ENCODE measurements around the gene CHIC2. TPM values are rescaled to one million over a fixed set of nuclear protein-coding genes. Genes with fewer than 3 reads are reported as not detected.

The CHIC2 gene
- total and polyA plus RNA-seq, 2 of the 4 experiments (the other 2 are of a cell fraction): 20.4 to 26.3 TPM

GRCh38 chr4:54099748-54100574 lies 35.6 kb upstream of the CHIC2 start, which contains the start of gene GSX2:
Gene GSX2 (plus strand): TSS chr4:54100163. CDS start chr4:54100345, 182 bp downstream.
- Histone ChIP-seq H2BK15ac (ENCODE audit: low read depth, low read length) (no peak within 1 kb of the TSS), H3K4ac (ENCODE audit: low read depth, low read length) (peak within 1 kb of the TSS; percentile 10; the same call in 1 of the 2 replicates), H3K79me1 (ENCODE audit: low read depth in 1 of 2, low read length in 2 of 2) (no peaks in the 10 kb centered on the region), H3K18ac (ENCODE audit: low read depth, low read length) (no peak within 1 kb of the TSS), H3K9me3 (ENCODE audit: control insufficient read depth, insufficient read depth, low read length) (no peaks in the 10 kb centered on the region), H3K4me2 (ENCODE audit: low read depth, low read length) (peak within 1 kb of the TSS; percentile 59), H3K23ac (ENCODE audit: low read depth, low read length) (peak within 1 kb of the TSS; percentile 66), H2BK20ac (ENCODE audit: low read depth, low read length) (no peak within 1 kb of the TSS; the same call in 1 of the 2 replicates), H3K36me3 (ENCODE audit: control insufficient read depth, insufficient read depth, low read length) (no peaks in the 10 kb centered on the region), H3K27me3 (ENCODE audit: control insufficient read depth, insufficient read depth, low read length) (peaks cover 65% of the 10 kb centered on the region), H2BK120ac (ENCODE audit: low read depth, low read length) (no peak within 1 kb of the TSS), H4K8ac (ENCODE audit: low read depth in 2 of 2, low read length in 2 of 2) (no peak within 1 kb of the TSS), H4K20me1 (ENCODE audit: insufficient read depth, low read length) (no peaks in the 10 kb centered on the region), H3K27ac (ENCODE audit: insufficient read depth, low read length) (no peak within 1 kb of the TSS), H3K4me1 (ENCODE audit: control insufficient read depth, insufficient read depth, low read length) (no peaks in the 10 kb centered on the region), H4K5ac (ENCODE audit: low read depth, low read length) (no peak within 1 kb of the TSS), H2AK9ac (replicated peaks; ENCODE audit: low read depth, low read length, poor library complexity) (peak within 1 kb of the TSS; percentile 37), H2AFZ (replicated peaks; ENCODE audit: low read length, poor library complexity) (peak within 1 kb of the TSS; percentile 88), H3K4me3 (ENCODE audit: insufficient read depth, low read depth, low read length) (peak within 1 kb of the TSS; percentile 40), H2AK5ac (ENCODE audit: low read depth, low read length) (peak within 1 kb of the TSS; percentile 37; the same call in 1 of the 2 replicates), H2BK5ac (ENCODE audit: low read depth, low read length, poor library complexity, severe bottlenecking) (no peak within 1 kb of the TSS), H4K91ac (ENCODE audit: insufficient read depth, low read depth, low read length) (no peak within 1 kb of the TSS), H3K56ac (ENCODE audit: extremely low read depth, insufficient read depth, low read length) (no peak within 1 kb of the TSS), H3K9me1 (ENCODE audit: insufficient read depth, low read length) (peaks cover 9% of the 10 kb centered on the region; the same call in 1 of the 2 replicates), H3K14ac (replicated peaks; ENCODE audit: low read depth, low read length) (no peak within 1 kb of the TSS), H3K9ac (ENCODE audit: low read depth, low read length) (no peak within 1 kb of the TSS)
- POLR2A ChIA-PET (ENCODE audit: unreplicated experiment): no interaction called here
- no peak for DNase-seq
- dilution Hi-C loops (cut with HindIII; ENCODE audit: low sequenced_read_pairs, unreplicated experiment) (no loop called here), in situ Hi-C loops (cut with MboI; ENCODE audit: low sequenced_read_pairs) (no loop called here), intact Hi-C loops (cut with micrococcal nuclease) (no loop called here)
- CTCF ChIA-PET: no interaction called here
- BruUV-seq (replicated peaks): no TSS peak
- TF ChIP-seq USF2 (IDR thresholded peaks at IDR 0.05; ENCODE audit: low read depth, low read length) (0 out of 2 replicates have a peak, but pooled peaks have one; percentile 10), SMC3 (IDR thresholded peaks at IDR 0.05; ENCODE audit: low read depth, low read length) (no peak), CEBPB (IDR thresholded peaks at IDR 0.05; ENCODE audit: low read depth, low read length) (peak; percentile 38; the same call in 1 of the 2 replicates)
- ATAC-seq (ENCODE audit: low read depth): peak; percentile 57
- WGBS, 2 experiments (ENCODE audit: extremely low coverage in 2 of 2, insufficient read length in 1 of 2): 1% methylated on average over 22 of the region's 66 CpGs; no CpG with 5 or more reads in 1 of the 2 experiments
